ENCODE data around the gene RFLNA.
"Not testable (repeated sequence)": the region's sequence is repeated elsewhere in the genome, so short reads cannot be mapped to it uniquely, and the experiment has no call there.

Gene RFLNA

GRCh38 chr12:124317400-124317799 lies 22.5 kb downstream of the RFLNA start:
- no peak overlapping the region for H3K9ac ChIP-seq (ENCODE audit: low read depth, low read length)
- H3K9me3 ChIP-seq (ENCODE audit: control insufficient read depth, insufficient read depth, low read length): no peaks in the 10 kb centered on the region
- no peak overlapping the region for H3K4me3 ChIP-seq (ENCODE audit: low read depth, low read length)
- H3K36me3 ChIP-seq (ENCODE audit: control insufficient read depth, insufficient read depth, low read length): peaks cover 4% of the 10 kb centered on the region
- H3K27me3 ChIP-seq (ENCODE audit: control insufficient read depth, insufficient read depth, low read length): no peaks in the 10 kb centered on the region
- H3K4me1 ChIP-seq (ENCODE audit: control insufficient read depth, insufficient read depth, low read length): peaks cover 6% of the 10 kb centered on the region

DNA sequence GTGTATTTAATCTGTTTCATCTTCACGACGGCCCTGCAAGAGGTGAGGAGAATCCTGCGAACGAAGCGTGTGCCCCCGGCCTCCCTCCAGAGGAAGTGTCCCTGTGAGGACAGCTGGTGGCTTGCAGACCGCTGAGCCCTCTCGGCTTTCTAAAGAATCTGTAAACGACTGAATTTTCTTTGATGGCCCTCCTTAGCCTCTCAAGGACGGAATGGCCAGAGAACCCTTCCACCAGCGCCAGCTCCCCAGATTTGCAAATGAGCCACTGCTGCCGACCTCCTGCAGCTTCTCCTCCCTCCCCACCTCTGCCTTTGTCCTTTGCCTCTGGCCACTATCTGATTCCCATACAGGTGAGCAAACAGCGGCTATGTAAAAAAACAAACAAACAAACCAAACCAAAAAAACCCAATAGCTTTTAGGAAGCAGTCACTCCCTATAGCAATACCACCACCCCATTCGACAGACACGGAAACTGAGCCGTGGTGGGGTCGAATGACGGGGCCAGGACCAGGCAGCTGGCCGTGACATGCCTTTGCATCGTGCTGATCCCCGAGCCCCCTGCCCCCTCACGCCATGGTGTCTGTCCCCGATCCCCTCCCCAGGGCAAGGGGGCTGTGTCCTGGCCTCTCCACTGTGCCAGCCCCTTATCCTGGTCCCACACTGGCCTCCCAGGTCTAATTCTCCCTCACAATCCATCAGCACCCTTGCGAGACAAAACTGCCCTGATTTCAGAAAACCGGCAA lies 23.6 kb downstream of the RFLNA start:
- H3K9me3 ChIP-seq (ENCODE audit: control insufficient read depth, insufficient read depth, low read length): peaks cover 2% of the 10 kb centered on the region
- H3K4me3 ChIP-seq (ENCODE audit: low read depth, low read length): no peak overlapping the region
- H3K36me3 ChIP-seq (ENCODE audit: control insufficient read depth, insufficient read depth, low read length): peaks cover 6% of the 10 kb centered on the region
- H3K27me3 ChIP-seq (ENCODE audit: control insufficient read depth, insufficient read depth, low read length): no peaks in the 10 kb centered on the region
- peaks cover 6% of the 10 kb centered on the region for H3K4me1 ChIP-seq (ENCODE audit: control insufficient read depth, insufficient read depth, low read length)
- no peak overlapping the region for H3K9ac ChIP-seq (ENCODE audit: low read depth, low read length)

GRCh38 chr12:124319368-124320050 lies 24.6 kb downstream of the RFLNA start:
- Histone ChIP-seq H3K4me1 (ENCODE audit: control insufficient read depth, insufficient read depth, low read length) (peaks cover 6% of the 10 kb centered on the region), H3K27me3 (ENCODE audit: control insufficient read depth, insufficient read depth, low read length) (no peaks in the 10 kb centered on the region), H3K36me3 (ENCODE audit: control insufficient read depth, insufficient read depth, low read length) (peaks cover 14% of the 10 kb centered on the region), H3K9me3 (ENCODE audit: control insufficient read depth, insufficient read depth, low read length) (peaks cover 8% of the 10 kb centered on the region), H3K9ac (ENCODE audit: low read depth, low read length) (no peak overlapping the region), H3K4me3 (ENCODE audit: low read depth, low read length) (no peak overlapping the region)

DNA sequence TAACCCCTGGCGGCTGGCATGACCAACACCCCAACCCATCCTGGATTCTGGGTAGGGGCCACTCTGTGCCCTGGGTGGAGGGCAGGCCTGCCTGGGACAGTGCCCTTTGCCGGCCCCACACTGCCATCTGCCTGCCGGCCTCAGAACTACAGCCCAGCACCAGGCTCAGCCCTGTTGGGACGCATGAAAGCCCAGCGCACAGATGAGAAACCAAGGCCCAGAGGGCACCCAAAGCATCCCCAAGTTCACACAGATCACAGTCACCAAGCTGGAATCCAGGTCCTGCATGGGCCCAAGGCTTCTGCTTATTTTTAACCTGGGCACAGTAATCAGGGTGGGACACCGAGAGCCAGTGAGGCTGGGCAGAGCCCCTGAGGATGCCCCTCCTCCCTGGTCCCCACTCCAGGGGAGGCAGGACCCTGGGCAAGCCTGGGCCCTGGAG lies 26.2 kb downstream of the RFLNA start:
- peaks cover 4% of the 10 kb centered on the region for H3K4me1 ChIP-seq (ENCODE audit: control insufficient read depth, insufficient read depth, low read length)
- no peak overlapping the region for H3K4me3 ChIP-seq (ENCODE audit: low read depth, low read length)
- H3K36me3 ChIP-seq (ENCODE audit: control insufficient read depth, insufficient read depth, low read length): peaks cover 22% of the 10 kb centered on the region
- no peak overlapping the region for H3K9ac ChIP-seq (ENCODE audit: low read depth, low read length)
- no peaks in the 10 kb centered on the region for H3K27me3 ChIP-seq (ENCODE audit: control insufficient read depth, insufficient read depth, low read length)
- H3K9me3 ChIP-seq (ENCODE audit: control insufficient read depth, insufficient read depth, low read length): peaks cover 8% of the 10 kb centered on the region

DNA sequence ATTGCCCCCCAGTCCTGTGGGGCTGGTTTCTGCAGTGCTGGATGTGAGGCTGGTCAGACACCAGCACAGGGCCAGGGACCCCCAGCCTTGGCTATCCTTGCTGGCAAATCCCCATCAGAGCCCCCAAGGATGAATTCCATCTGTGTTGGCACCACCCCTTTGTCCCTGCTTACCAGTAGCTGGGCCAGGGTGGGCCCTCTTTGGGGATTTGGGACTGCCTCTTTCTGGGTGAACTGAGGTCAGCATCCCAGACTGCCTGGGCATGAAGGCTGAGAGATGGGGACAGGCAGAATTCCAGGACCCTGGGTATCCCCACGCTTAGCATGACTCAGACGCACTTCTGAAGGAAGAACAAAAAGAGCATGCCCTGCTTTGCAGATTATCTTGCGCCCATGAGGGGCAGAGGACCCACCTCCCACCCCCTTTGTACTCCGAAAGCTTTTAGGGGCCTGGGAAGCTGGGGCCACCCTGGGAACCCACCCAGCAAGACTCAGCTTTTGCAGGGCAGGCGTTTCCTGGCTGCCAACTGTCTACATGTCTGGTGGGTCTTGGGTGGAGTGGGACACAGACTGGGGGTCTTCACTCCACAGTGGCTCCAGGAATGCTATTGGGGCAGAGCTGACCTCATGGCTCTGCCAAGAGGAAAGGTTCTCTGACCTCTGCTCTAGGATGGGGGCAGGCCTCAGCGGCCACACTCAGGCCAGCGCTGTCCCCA lies 26.8 kb downstream of the RFLNA start:
- Histone ChIP-seq H3K4me1 (ENCODE audit: control insufficient read depth, insufficient read depth, low read length) (peaks cover 4% of the 10 kb centered on the region), H3K9me3 (ENCODE audit: control insufficient read depth, insufficient read depth, low read length) (peaks cover 8% of the 10 kb centered on the region), H3K36me3 (ENCODE audit: control insufficient read depth, insufficient read depth, low read length) (peaks cover 28% of the 10 kb centered on the region), H3K27me3 (ENCODE audit: control insufficient read depth, insufficient read depth, low read length) (no peaks in the 10 kb centered on the region), H3K9ac (ENCODE audit: low read depth, low read length) (no peak overlapping the region), H3K4me3 (ENCODE audit: low read depth, low read length) (no peak overlapping the region)

DNA sequence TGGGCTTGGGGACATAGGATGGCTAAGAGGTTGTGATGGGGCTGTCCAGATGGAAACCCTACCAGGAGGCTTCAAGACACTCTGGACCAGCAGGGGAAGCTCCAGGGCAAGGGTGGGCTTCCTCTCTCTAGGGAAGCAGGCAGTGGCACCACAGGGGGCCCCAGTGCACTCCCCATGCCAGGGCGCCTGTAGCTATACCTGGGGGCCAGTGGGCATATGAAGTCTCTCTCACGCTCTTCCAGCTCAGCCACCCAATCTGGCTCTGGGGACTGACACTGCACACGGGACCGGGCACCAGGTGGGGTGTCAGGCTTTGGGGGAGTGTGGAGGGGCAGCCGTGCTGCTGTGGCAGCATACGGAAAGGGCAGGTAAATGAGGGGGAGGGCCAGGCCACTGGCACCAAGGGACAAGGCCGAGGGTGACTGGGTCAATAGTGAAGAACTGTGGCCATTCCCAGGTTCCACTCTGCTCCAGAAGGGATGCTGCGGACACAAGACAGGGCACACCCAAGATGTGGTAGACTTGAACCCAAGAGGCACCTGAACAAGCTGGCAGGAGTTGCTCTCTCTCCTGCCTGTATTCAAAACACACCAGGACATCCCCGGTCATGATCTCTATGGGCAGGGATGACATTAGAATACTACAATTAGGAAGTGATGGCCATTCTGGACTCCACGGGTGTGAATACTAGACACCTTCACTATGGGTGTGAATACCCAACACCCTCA lies 27.5 kb downstream of the RFLNA start:
- Histone ChIP-seq H3K36me3 (ENCODE audit: control insufficient read depth, insufficient read depth, low read length) (peaks cover 30% of the 10 kb centered on the region), H3K4me3 (ENCODE audit: low read depth, low read length) (no peak overlapping the region), H3K9me3 (ENCODE audit: control insufficient read depth, insufficient read depth, low read length) (peaks cover 8% of the 10 kb centered on the region), H3K27me3 (ENCODE audit: control insufficient read depth, insufficient read depth, low read length) (no peaks in the 10 kb centered on the region), H3K4me1 (ENCODE audit: control insufficient read depth, insufficient read depth, low read length) (peaks cover 4% of the 10 kb centered on the region), H3K9ac (ENCODE audit: low read depth, low read length) (no peak overlapping the region)

- not testable (repeated sequence) for H3K27me3 ChIP-seq (ENCODE audit: control insufficient read depth, insufficient read depth, low read length); H3K9ac ChIP-seq (ENCODE audit: low read depth, low read length); H3K9me3 ChIP-seq (ENCODE audit: control insufficient read depth, insufficient read depth, low read length); H3K4me3 ChIP-seq (ENCODE audit: low read depth, low read length); H3K4me1 ChIP-seq (ENCODE audit: control insufficient read depth, insufficient read depth, low read length)
- H3K36me3 ChIP-seq (ENCODE audit: control insufficient read depth, insufficient read depth, low read length): peaks cover 30% of the 10 kb centered on the region
These were observed 28.1 kb downstream of the RFLNA start for GRCh38 chr12:124322999-124323328.

DNA sequence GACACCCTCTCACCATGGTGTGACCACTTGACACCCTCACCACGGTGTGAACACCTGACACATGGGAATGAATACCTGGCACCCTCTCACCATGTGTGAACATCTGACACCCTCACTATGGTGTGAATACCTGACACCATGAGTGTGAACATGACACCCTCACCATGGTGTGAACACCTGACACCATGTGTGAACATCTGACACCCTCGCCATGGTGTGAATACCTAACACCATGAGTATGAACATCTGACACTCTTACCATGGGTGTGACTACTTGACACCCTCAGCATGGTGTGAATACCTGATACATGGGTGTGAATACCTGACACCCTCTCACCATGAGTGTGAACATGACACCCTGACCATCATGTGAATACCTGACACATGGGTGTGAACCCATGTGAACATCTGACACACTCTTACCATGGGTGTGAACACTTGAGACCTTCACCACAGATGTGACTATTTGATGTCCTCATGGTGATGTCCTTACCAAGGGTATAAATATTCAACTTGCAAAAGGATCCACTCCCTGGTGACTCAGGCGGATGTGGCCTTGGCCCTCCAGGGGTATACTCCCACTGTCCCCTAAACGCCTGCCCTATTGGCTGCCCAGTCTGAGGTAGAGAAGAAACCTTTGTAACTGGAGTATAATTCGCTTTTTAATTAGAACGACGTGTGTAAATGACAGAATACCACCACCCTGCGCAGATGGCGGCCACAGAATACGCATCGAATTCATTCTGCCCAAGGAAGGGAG lies 29.1 kb downstream of the RFLNA start:
- Histone ChIP-seq H3K27me3 (ENCODE audit: control insufficient read depth, insufficient read depth, low read length) (no peaks in the 10 kb centered on the region), H3K36me3 (ENCODE audit: control insufficient read depth, insufficient read depth, low read length) (peaks cover 30% of the 10 kb centered on the region), H3K4me1 (ENCODE audit: control insufficient read depth, insufficient read depth, low read length) (no peaks in the 10 kb centered on the region), H3K4me3 (ENCODE audit: low read depth, low read length) (no peak overlapping the region), H3K9ac (ENCODE audit: low read depth, low read length) (no peak overlapping the region), H3K9me3 (ENCODE audit: control insufficient read depth, insufficient read depth, low read length) (peaks cover 8% of the 10 kb centered on the region)

DNA sequence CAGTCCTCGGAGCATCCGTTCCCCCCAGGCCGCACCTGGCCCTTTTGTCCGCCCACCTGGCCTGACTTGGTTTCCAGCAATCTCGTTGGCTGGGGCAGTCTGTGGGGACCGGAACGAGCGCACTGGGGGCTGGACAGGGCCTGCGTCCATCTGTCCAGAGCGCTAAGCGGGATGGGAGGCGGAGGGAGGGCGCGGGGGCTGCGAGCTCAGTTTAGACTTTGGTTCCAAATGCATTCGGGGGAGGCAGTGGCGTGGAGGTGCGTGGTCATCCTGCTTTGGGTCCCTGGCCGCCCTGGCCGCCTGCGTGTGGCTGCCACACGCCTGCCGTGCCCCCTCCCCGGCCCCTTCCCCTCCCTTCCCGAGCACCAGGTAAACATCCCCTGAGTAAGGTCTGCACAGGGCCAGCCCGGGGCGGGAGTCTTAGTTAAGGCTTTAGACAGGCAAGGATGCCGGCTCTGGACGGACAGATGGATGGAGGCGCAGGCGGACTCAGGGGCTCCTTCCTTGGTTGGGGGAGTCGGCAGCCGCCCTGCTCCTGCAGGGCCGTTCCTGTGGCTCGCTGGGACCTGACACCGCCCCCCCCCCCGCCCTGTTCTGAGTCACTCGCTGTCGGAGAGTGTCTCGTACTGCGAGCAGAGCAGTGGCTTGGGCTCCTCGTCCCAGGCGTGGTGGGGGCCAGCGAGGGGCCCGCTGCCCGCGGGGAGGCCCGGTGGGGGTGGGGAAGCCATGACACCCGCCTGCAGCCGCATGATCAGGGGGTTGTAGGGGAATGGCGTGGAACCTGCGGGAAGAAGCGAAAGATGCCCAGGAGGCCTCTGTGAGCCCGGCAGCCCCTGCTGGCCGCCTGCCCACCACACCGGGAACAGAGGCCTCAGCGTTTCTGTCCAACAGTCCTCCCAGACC lies 30.2 kb downstream of the RFLNA start:
- H3K9me3 ChIP-seq (ENCODE audit: control insufficient read depth, insufficient read depth, low read length): peaks cover 8% of the 10 kb centered on the region
- H3K36me3 ChIP-seq (ENCODE audit: control insufficient read depth, insufficient read depth, low read length): peaks cover 30% of the 10 kb centered on the region
- no peak overlapping the region for H3K4me3 ChIP-seq (ENCODE audit: low read depth, low read length)
- H3K27me3 ChIP-seq (ENCODE audit: control insufficient read depth, insufficient read depth, low read length): no peaks in the 10 kb centered on the region
- no peaks in the 10 kb centered on the region for H3K4me1 ChIP-seq (ENCODE audit: control insufficient read depth, insufficient read depth, low read length)
- H3K9ac ChIP-seq (ENCODE audit: low read depth, low read length): no peak overlapping the region

DNA sequence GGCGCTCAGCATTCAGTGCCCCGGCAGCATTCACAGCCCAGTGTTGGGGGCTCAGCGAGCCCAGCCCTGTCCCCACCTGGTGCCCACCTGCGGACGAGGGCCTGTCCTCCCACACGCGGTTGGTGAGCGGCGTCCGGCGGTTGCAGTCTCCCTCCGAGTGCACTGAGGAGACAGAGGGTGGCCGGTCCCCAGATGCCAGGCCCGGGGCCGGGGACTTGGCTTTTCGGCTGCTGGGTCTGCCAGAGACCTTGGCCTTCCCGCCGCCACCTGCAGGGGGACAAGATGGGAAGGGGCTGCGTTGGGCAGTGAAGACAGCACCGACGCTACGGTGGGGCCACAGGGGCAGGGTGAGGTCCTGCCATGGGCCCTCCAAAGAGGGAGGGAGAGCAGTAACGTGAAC lies 31.2 kb downstream of the RFLNA start:
- no peaks in the 10 kb centered on the region for H3K27me3 ChIP-seq (ENCODE audit: control insufficient read depth, insufficient read depth, low read length)
- no peak overlapping the region for H3K4me3 ChIP-seq (ENCODE audit: low read depth, low read length)
- H3K9ac ChIP-seq (ENCODE audit: low read depth, low read length): no peak overlapping the region
- H3K4me1 ChIP-seq (ENCODE audit: control insufficient read depth, insufficient read depth, low read length): no peaks in the 10 kb centered on the region
- peaks cover 8% of the 10 kb centered on the region for H3K9me3 ChIP-seq (ENCODE audit: control insufficient read depth, insufficient read depth, low read length)
- peaks cover 37% of the 10 kb centered on the region for H3K36me3 ChIP-seq (ENCODE audit: control insufficient read depth, insufficient read depth, low read length)

All from iPS-15b (cell line).